ENCODE results near the gene BLMH.

DNA sequence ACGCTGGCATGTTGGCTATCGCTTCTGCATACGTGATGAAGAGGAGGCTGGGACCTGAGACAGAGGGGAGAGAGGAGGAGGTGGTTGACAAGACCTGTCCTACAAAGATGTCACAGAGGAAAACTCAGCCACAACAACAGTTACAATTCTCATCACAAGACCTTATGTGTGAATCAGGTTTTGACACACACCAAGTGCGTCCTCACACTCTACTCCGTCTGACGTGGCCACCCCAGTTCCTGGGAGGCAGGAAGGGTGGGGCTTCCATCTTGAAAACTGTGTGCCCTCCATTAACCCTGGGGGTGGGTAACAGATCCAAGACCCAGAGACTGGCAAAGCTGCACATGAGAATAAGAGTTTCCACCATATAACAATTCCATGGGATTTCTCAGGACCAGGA lies 80.4 kb downstream of the BLMH start:
- no peak for TF ChIP-seq CTCF (IDR thresholded peaks at IDR 0.05; ENCODE audit: extremely low read depth in 1 of 2, insufficient read depth in 1 of 2, low read depth in 1 of 2, low read length in 2 of 2)
- TF ChIP-seq POLR2A (IDR thresholded peaks at IDR 0.05; ENCODE audit: low read depth, low read length) = no peak
- TF ChIP-seq EZH2 (IDR thresholded peaks at IDR 0.05; ENCODE audit: borderline replicate concordance, low read depth, low read length, severe bottlenecking) = no peak
- TF ChIP-seq POLR2AphosphoS5 (IDR thresholded peaks at IDR 0.05; ENCODE audit: insufficient read depth, low read depth, low read length) = no peak
- TF ChIP-seq, protein P1, sequence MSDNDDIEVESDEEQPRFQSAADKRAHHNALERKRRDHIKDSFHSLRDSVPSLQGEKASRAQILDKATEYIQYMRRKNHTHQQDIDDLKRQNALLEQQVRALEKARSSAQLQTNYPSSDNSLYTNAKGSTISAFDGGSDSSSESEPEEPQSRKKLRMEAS (IDR thresholded peaks at IDR 0.05; ENCODE audit: insufficient read depth, insufficient read length) = no peak
- TF ChIP-seq GATA2 (IDR thresholded peaks at IDR 0.05; ENCODE audit: insufficient read depth, insufficient read length, low read depth, low read length) = no peak
- no peak for TF ChIP-seq MYC (IDR thresholded peaks at IDR 0.05; ENCODE audit: low read depth, low read length)
- TF ChIP-seq FOS (IDR thresholded peaks at IDR 0.05; ENCODE audit: borderline replicate concordance, insufficient read depth, low read length) = no peak
- no peak for TF ChIP-seq JUN (IDR thresholded peaks at IDR 0.05; ENCODE audit: borderline replicate concordance, insufficient read depth, insufficient read length, low read depth)

Data from endothelial cell of umbilical vein (primary cell).